ENCODE results near the gene WASF2.
"Not testable (repeated sequence)": the region's sequence is repeated elsewhere in the genome, so short reads cannot be mapped to it uniquely, and the experiment has no call there.

WASF2 gene

GRCh38 chr1:27435566-27436203 is 54.3 kb downstream of the WASF2 start:
- Histone ChIP-seq H3K36me3 (peaks cover 3% of the 10 kb centered on the region; the same call in 1 of the 2 replicates), H3K4me3 (ENCODE audit: low read depth, low read length) (no peak overlapping the region), H3K27ac (no peak overlapping the region), H3K27me3 (ENCODE audit: insufficient read depth, low read depth, severe bottlenecking) (no peaks in the 10 kb centered on the region), H3K9me3 (ENCODE audit: severe bottlenecking) (no peaks in the 10 kb centered on the region)
- DNase-seq: no peak
- TF ChIP-seq CTCF (IDR thresholded peaks at IDR 0.05; ENCODE audit: low read depth, low read length): no peak

GRCh38 chr1:27433706-27434105 is 56.3 kb downstream of the WASF2 start:
- no peaks in the 10 kb centered on the region for H3K27me3 ChIP-seq (ENCODE audit: insufficient read depth, low read depth, severe bottlenecking)
- DNase-seq: no peak
- H3K4me3 ChIP-seq (ENCODE audit: low read depth, low read length): no peak overlapping the region
- TF ChIP-seq CTCF (IDR thresholded peaks at IDR 0.05; ENCODE audit: low read depth, low read length): no peak
- no peaks in the 10 kb centered on the region for H3K9me3 ChIP-seq (ENCODE audit: severe bottlenecking)
- H3K27ac ChIP-seq: no peak overlapping the region
- peaks cover under 1% of the 10 kb centered on the region for H3K36me3 ChIP-seq

GRCh38 chr1:27432725-27433124 is 57.2 kb downstream of the WASF2 start:
- not testable (repeated sequence) for H3K27me3 ChIP-seq (ENCODE audit: insufficient read depth, low read depth, severe bottlenecking); H3K4me3 ChIP-seq (ENCODE audit: low read depth, low read length); H3K9me3 ChIP-seq (ENCODE audit: severe bottlenecking); DNase-seq; H3K27ac ChIP-seq
- H3K36me3 ChIP-seq: peaks cover 10% of the 10 kb centered on the region

- Histone ChIP-seq H3K36me3 (peaks cover 22% of the 10 kb centered on the region), H3K27ac (no peak overlapping the region), H3K27me3 (ENCODE audit: insufficient read depth, low read depth, severe bottlenecking) (no peaks in the 10 kb centered on the region), H3K4me3 (ENCODE audit: low read depth, low read length) (no peak overlapping the region), H3K9me3 (ENCODE audit: severe bottlenecking) (no peaks in the 10 kb centered on the region)
- no peak for DNase-seq
- TF ChIP-seq CTCF (IDR thresholded peaks at IDR 0.05; ENCODE audit: low read depth, low read length): no peak
Measured at GRCh38 chr1:27431601-27431940, 58.4 kb downstream of the WASF2 start.

- Histone ChIP-seq H3K4me3 (ENCODE audit: low read depth, low read length) (no peak overlapping the region), H3K27ac (no peak overlapping the region)
Measured at GRCh38 chr1:27430903-27431600, 58.9 kb downstream of the WASF2 start.

GRCh38 chr1:27429029-27429425 is 60.9 kb downstream of the WASF2 start:
- no peak overlapping the region for H3K4me3 ChIP-seq (ENCODE audit: low read depth, low read length)
- no peak for TF ChIP-seq CTCF (IDR thresholded peaks at IDR 0.05; ENCODE audit: low read depth, low read length)
- no peak overlapping the region for H3K27ac ChIP-seq
- DNase-seq: no peak
- H3K27me3 ChIP-seq (ENCODE audit: insufficient read depth, low read depth, severe bottlenecking): no peaks in the 10 kb centered on the region
- H3K36me3 ChIP-seq: peaks cover 29% of the 10 kb centered on the region
- no peaks in the 10 kb centered on the region for H3K9me3 ChIP-seq (ENCODE audit: severe bottlenecking)

More at GRCh38 chr1:27430903-27431600, 58.9 kb downstream of the WASF2 start:
- Histone ChIP-seq H3K36me3 (peaks cover 27% of the 10 kb centered on the region), H3K9me3 (ENCODE audit: severe bottlenecking) (no peaks in the 10 kb centered on the region), H3K27me3 (ENCODE audit: insufficient read depth, low read depth, severe bottlenecking) (no peaks in the 10 kb centered on the region)
- no peak for TF ChIP-seq CTCF (IDR thresholded peaks at IDR 0.05; ENCODE audit: low read depth, low read length)
- no peak for DNase-seq

All from WERI-Rb-1 (cell line).